Neural crest cell (in vitro differentiated cells): Measurements from ENCODE around the gene PRR5. TPM values are rescaled to one million over a fixed set of nuclear protein-coding genes. Genes with fewer than 3 reads are reported as not detected.
"Not testable (repeated sequence)": the region's sequence is repeated elsewhere in the genome, so short reads cannot be mapped to it uniquely, and the experiment has no call there.

Source experiments
- DNase-seq: peaks from one replicate; pipeline ENCODE4 v3.0.0; 2021; ENCODE audit warnings: low read depth, mixed read lengths, low spot score
- H3K27ac Mint-ChIP-seq: one replicate; pipeline ENCODE4 v1.8.0; 2021; ENCODE audit warnings: mild to moderate bottlenecking, mixed read lengths; ENCODE audit not compliant: unreplicated experiment
- H3K27me3 Mint-ChIP-seq: 2 replicates; pipeline ENCODE4 v1.8.0; 2021; ENCODE audit warnings: low read depth, mild to moderate bottlenecking, mixed read lengths
- H3K36me3 Mint-ChIP-seq: 2 replicates; pipeline ENCODE4 v1.8.0; 2021; ENCODE audit warnings: low read depth, mild to moderate bottlenecking, mixed read lengths
- H3K4me1 Mint-ChIP-seq: 2 replicates; pipeline ENCODE4 v1.8.0; 2021; ENCODE audit warnings: mixed read lengths
- H3K4me3 Mint-ChIP-seq: one replicate; pipeline ENCODE4 v1.8.0; 2021; ENCODE audit warnings: mild to moderate bottlenecking, mixed read lengths
- H3K9me3 Mint-ChIP-seq: 2 replicates; pipeline ENCODE4 v1.8.0; 2021; ENCODE audit warnings: mixed read lengths
- total RNA-seq: library from RNA; stranded (reverse); gene quantifications from 2 replicates; pipeline ENCODE4 v1.2.1, GENCODE V29; 2021
- TF ChIP-seq, protein P1 (sequence below): fragments of 200-600 bp; sonication (generic); conservative IDR thresholded peaks from 2 replicates; pipeline ENCODE4 v1.5.0; 2021; ENCODE audit warnings: antibody characterized with exemption, mild to moderate bottlenecking

PRR5 gene
- total RNA-seq, 1 donor from 2014 or later, result 11.9 TPM

GRCh38 chr22:44740307-44740706, 38.3 kb downstream of the PRR5 start:
- no peak overlapping the region for H3K27ac Mint-ChIP-seq
- no peaks in the 10 kb centered on the region for H3K36me3 Mint-ChIP-seq
- peaks cover 18% of the 10 kb centered on the region for H3K27me3 Mint-ChIP-seq
- H3K4me3 Mint-ChIP-seq, result no peak overlapping the region
- DNase-seq, result no peak
- H3K4me1 Mint-ChIP-seq, result no peaks in the 10 kb centered on the region
- H3K9me3 Mint-ChIP-seq, result no peaks in the 10 kb centered on the region
- TF ChIP-seq, protein P1, sequence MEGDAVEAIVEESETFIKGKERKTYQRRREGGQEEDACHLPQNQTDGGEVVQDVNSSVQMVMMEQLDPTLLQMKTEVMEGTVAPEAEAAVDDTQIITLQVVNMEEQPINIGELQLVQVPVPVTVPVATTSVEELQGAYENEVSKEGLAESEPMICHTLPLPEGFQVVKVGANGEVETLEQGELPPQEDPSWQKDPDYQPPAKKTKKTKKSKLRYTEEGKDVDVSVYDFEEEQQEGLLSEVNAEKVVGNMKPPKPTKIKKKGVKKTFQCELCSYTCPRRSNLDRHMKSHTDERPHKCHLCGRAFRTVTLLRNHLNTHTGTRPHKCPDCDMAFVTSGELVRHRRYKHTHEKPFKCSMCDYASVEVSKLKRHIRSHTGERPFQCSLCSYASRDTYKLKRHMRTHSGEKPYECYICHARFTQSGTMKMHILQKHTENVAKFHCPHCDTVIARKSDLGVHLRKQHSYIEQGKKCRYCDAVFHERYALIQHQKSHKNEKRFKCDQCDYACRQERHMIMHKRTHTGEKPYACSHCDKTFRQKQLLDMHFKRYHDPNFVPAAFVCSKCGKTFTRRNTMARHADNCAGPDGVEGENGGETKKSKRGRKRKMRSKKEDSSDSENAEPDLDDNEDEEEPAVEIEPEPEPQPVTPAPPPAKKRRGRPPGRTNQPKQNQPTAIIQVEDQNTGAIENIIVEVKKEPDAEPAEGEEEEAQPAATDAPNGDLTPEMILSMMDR, result no peak

- TF ChIP-seq, protein P1, result no peak
- peaks cover 10% of the 10 kb centered on the region for H3K4me1 Mint-ChIP-seq
- no peaks in the 10 kb centered on the region for H3K36me3 Mint-ChIP-seq
- DNase-seq, result no peak
- H3K27ac Mint-ChIP-seq, result no peak overlapping the region
- H3K4me3 Mint-ChIP-seq, result no peak overlapping the region
- peaks cover 28% of the 10 kb centered on the region for H3K27me3 Mint-ChIP-seq
- no peaks in the 10 kb centered on the region for H3K9me3 Mint-ChIP-seq
Observed at GRCh38 chr22:44741929-44742328, 39.9 kb downstream of the PRR5 start.

DNA sequence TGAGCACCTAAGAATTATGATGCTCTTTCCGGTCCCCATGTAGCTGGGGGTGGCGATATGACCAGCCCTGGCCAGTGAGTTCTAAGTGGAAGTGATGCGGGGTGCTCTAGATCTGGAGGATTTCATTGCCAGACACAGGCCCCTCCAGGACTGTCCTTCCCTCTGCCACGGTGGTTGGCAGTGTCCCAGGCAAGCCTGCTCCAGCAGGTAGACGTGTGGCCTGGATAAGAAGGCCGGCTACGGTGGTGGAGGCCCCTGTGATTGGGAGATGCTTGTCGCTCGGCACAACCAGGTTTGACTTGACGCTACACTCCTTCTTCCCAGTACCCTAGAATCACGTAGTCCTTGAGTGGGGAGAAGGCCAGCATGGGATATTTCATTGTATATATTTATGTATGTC, 41.2 kb downstream of the PRR5 start:
- peaks cover 31% of the 10 kb centered on the region for H3K27me3 Mint-ChIP-seq
- H3K4me3 Mint-ChIP-seq, result no peak overlapping the region
- H3K9me3 Mint-ChIP-seq, result no peaks in the 10 kb centered on the region
- DNase-seq, result no peak
- TF ChIP-seq, protein P1, result no peak
- peaks cover 13% of the 10 kb centered on the region for H3K4me1 Mint-ChIP-seq
- no peaks in the 10 kb centered on the region for H3K36me3 Mint-ChIP-seq
- H3K27ac Mint-ChIP-seq, result no peak overlapping the region

DNA sequence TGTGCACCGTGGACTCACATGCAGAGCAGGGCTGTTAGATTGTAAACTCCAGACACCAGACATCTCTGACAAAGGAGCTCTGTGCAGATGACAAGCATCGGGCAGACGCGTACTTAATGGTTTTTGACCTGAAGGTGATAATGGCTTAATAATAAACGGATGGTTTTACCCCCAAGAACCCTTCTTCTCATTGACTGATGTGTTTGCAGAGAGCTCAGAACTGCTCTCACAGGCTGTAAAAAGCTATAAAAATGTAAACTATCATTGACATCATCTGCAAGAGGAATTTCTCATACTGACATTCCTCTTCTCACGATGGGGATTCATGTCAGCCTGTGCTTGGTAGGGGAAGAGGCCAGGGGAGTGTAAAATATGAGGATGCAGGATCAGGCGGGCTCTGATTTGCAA, 41.8 kb downstream of the PRR5 start:
- Mint-ChIP-seq H3K36me3 (no peaks in the 10 kb centered on the region), H3K4me3 (no peak overlapping the region), H3K27ac (no peak overlapping the region), H3K27me3 (peaks cover 35% of the 10 kb centered on the region), H3K9me3 (no peaks in the 10 kb centered on the region), H3K4me1 (peaks cover 13% of the 10 kb centered on the region)
- no peak for DNase-seq
- TF ChIP-seq, protein P1, result no peak

DNA sequence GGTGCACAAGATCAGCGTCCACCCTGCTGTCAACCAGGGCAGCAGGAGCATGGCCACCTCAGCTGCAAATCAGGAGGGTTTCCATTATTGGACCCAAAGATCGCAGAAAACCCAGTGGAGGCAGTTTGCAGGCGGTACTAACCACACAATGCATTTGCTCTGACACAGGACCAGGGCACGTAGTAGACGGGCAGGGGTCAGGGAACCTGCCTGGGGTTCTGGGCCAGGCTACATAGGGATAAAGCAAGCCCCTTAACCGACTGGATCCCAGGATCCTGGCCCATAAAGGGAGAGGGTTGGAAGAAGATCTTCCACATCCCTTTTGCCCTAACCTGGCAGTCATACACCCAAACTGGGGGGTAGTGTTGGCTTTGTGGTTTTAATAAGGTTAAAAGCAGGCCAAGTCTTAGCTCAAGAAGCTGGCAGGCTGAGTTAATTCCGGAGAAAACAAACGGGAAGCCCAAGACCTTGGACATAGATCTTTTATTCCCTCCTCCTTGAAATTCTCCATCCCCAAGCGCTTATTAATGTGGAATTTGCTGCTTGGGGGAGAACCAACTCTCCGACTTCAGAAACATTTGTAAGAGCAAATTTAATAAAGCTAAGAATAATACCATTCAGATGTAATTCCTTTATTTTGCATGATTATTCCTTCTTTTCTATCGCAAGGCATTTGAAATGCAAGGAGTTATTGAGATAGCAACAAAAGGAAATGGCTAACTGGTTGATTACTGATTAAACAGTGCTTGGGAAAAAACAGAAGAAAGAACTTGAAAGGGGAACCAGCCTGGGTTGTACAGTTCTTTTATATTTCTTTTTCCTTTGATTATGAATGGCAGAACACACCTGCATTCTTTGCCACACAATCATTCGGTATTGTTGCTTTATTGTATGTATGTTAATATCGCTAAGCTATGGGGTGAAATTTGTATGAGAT, 44.1 kb downstream of the PRR5 start:
- Mint-ChIP-seq H3K4me1 (peaks cover 13% of the 10 kb centered on the region), H3K27me3 (peaks cover 45% of the 10 kb centered on the region), H3K9me3 (no peaks in the 10 kb centered on the region), H3K27ac (peak overlapping the region; percentile 71), H3K36me3 (no peaks in the 10 kb centered on the region), H3K4me3 (no peak overlapping the region)
- no peak for DNase-seq
- TF ChIP-seq, protein P1, result no peak

GRCh38 chr22:44747784-44748127, 45.8 kb downstream of the PRR5 start:
- H3K36me3 Mint-ChIP-seq, H3K4me3 Mint-ChIP-seq, H3K27ac Mint-ChIP-seq, DNase-seq, H3K9me3 Mint-ChIP-seq: not testable (repeated sequence)
- H3K4me1 Mint-ChIP-seq, result peaks cover 13% of the 10 kb centered on the region
- peaks cover 58% of the 10 kb centered on the region for H3K27me3 Mint-ChIP-seq
